GM12878 (cell line): ENCODE measurements around the gene PPP1R13L. TPM values are rescaled to one million over a fixed set of nuclear protein-coding genes. Genes with fewer than 3 reads are reported as not detected.
A peak's percentile ranks its signal among the peaks of the same experiment; 100 is the strongest.

ENCODE experiments used
- ATAC-seq: fragments of 200-7000 bp; cut with Tn5 transposase; 3 replicates; pipeline ENCODE4 v1.9.1; 2020; ENCODE audit warnings: mild to moderate bottlenecking, moderate library complexity
- BruUV-seq: library from RNA; stranded (reverse); fragments of 400-500 nt; replicated peaks from 2 replicates; lab custom pipeline; 2021; lab: Mats Ljungman, UMichigan
- CTCF ChIA-PET: fragments of 300-600 bp; sonication (Branson Sonifier 250); formaldehyde crosslinking; extraction: SDS; loops from one replicate; lab custom pipeline; 2021; ENCODE audit warnings: inconsistent platforms; lab: Yijun Ruan, JAX
- POLR2A ChIA-PET: fragments of 350-600 bp; formaldehyde crosslinking; extraction: SDS; loops from one replicate; lab custom pipeline; 2021; ENCODE audit warnings: inconsistent platforms; lab: Charles Lee
- RAD21 ChIA-PET: fragments of 300-600 bp; sonication (Branson Sonifier 250); formaldehyde crosslinking; loops from one replicate; lab custom pipeline; 2023; ENCODE audit warnings: antibody characterized with exemption; ENCODE audit not compliant: unreplicated experiment; lab: Charles Lee
- SMC1A ChIA-PET: fragments of 300-600 bp; sonication (Branson Sonifier 250); formaldehyde crosslinking; loops from one replicate; lab custom pipeline; 2023; ENCODE audit not compliant: unreplicated experiment, uncharacterized antibody; lab: Charles Lee
- DNase-seq: peaks from one replicate; pipeline ENCODE4 v3.0.0-alpha.2; 2011; ENCODE audit warnings: low read depth, low spot score
- FAIRE-seq: peaks from 3 replicates; lab custom pipeline; 2011; peaks lifted over from hg19 to GRCh38; lab: Jason Lieb, UNC
- H2AFZ ChIP-seq: 2 replicates; pipeline ENCODE4 v1.6.0; 2011; ENCODE audit warnings: low read depth, low read length, control low read depth; ENCODE audit not compliant: control insufficient read depth
- H3K27ac ChIP-seq: 2 replicates; pipeline ENCODE4 v1.5.1; 2011; ENCODE audit warnings: control low read depth; ENCODE audit not compliant: control insufficient read depth, insufficient read depth
- H3K27me3 ChIP-seq, 2 experiments: replicated peaks in 1 of 2; 2 replicates each; pipeline versions ENCODE4 v1.6.0 to v1.6.1; 2011; ENCODE audit warnings: low read length in 1 of 2; ENCODE audit not compliant: control insufficient read depth in 2 of 2, insufficient read depth in 2 of 2
- H3K36me3 ChIP-seq, 2 experiments: 2 replicates each; pipeline ENCODE4 v1.5.1; 2011; ENCODE audit warnings: low read length in 1 of 2; ENCODE audit not compliant: control insufficient read depth in 2 of 2, insufficient read depth in 2 of 2
- H3K4me1 ChIP-seq: 2 replicates; pipeline ENCODE4 v1.6.1; 2011; ENCODE audit warnings: mild to moderate bottlenecking, low read length, moderate library complexity, mixed read lengths; ENCODE audit not compliant: control insufficient read depth, insufficient read depth
- H3K4me2 ChIP-seq: 2 replicates; pipeline ENCODE4 v1.6.0; 2011; ENCODE audit warnings: control low read depth; ENCODE audit not compliant: control insufficient read depth, insufficient read depth
- H3K4me3 ChIP-seq: fragments of 200-600 bp; sonication (generic); 2 replicates; pipeline ENCODE4 v1.5.1; 2016
- H3K79me2 ChIP-seq: 2 replicates; pipeline ENCODE4 v1.6.0; 2011; ENCODE audit warnings: low read length; ENCODE audit not compliant: control insufficient read depth, insufficient read depth
- H3K9ac ChIP-seq: 2 replicates; pipeline ENCODE4 v1.8.0; 2011; ENCODE audit warnings: low read length, control low read depth, mixed read lengths; ENCODE audit not compliant: control insufficient read depth, insufficient read depth
- H3K9me3 ChIP-seq: replicated peaks from 3 replicates; pipeline ENCODE4 v1.5.1; 2011; ENCODE audit warnings: mild to moderate bottlenecking, low read length; ENCODE audit not compliant: control insufficient read depth, insufficient read depth
- H4K20me1 ChIP-seq: 2 replicates; pipeline ENCODE4 v1.6.0; 2011; ENCODE audit not compliant: control insufficient read depth, insufficient read depth
- ASH2L ChIP-seq: fragments of 300-600, 200-600 bp; sonication (generic); IDR thresholded peaks from 2 replicates; pipeline ENCODE4 v1.6.1; 2017; ENCODE audit warnings: low read depth, mild to moderate bottlenecking, borderline replicate concordance
- CREM ChIP-seq: IDR thresholded peaks from 2 replicates; pipeline ENCODE4 v1.6.1; 2014; ENCODE audit warnings: antibody characterized with exemption, low read depth
- CUX1 ChIP-seq: IDR thresholded peaks from 2 replicates; pipeline ENCODE4 v1.6.1; 2012; ENCODE audit warnings: improper control_type of control experiment, low read depth, low read length; ENCODE audit not compliant: insufficient replicate concordance
- EED ChIP-seq: sonication (generic); IDR thresholded peaks from 2 replicates; pipeline ENCODE4 v1.6.1; 2016; ENCODE audit warnings: antibody characterized with exemption, low read depth
- EGR1 ChIP-seq, 2 experiments: IDR thresholded peaks; 1 replicate in 1 of 2; 2 replicates in 1 of 2; pipeline ENCODE4 v1.6.1; 2011 to 2012; ENCODE audit warnings: low read depth in 2 of 2, low read length in 2 of 2, borderline replicate concordance in 1 of 2, mild to moderate bottlenecking in 1 of 2, moderate library complexity in 1 of 2
- EP300 ChIP-seq, 2 experiments: fragments of 150-350 bp in 1 of 2; IDR thresholded peaks; 2 replicates each; pipeline ENCODE4 v1.6.1; 2011 to 2012; ENCODE audit warnings: low read depth in 2 of 2, low read length in 2 of 2, borderline replicate concordance in 1 of 2, improper control_type of control experiment in 1 of 2, inconsistent platforms in 1 of 2; ENCODE audit not compliant: control insufficient read depth in 1 of 2
- GABPA ChIP-seq: IDR thresholded peaks from 2 replicates; pipeline ENCODE4 v1.6.1; 2014; ENCODE audit warnings: antibody characterized with exemption, low read depth, mild to moderate bottlenecking, inconsistent platforms
- GATAD2B ChIP-seq: fragments of 450-650 bp; conservative IDR thresholded peaks from 2 replicates; pipeline ENCODE4 v1.6.1; 2017; ENCODE audit warnings: low read depth, mild to moderate bottlenecking, moderate library complexity
- IKZF2 ChIP-seq, 2 experiments: fragments of 450-650 bp; IDR thresholded peaks; 2 replicates each; pipeline ENCODE4 v1.6.1; 2017; ENCODE audit warnings: mild to moderate bottlenecking in 2 of 2, moderate library complexity in 2 of 2
- NR2F1 ChIP-seq: fragments of 450-650 bp; conservative IDR thresholded peaks from 2 replicates; pipeline ENCODE4 v1.6.1; 2017; ENCODE audit warnings: mild to moderate bottlenecking
- PAX5 ChIP-seq: IDR thresholded peaks from 2 replicates; pipeline ENCODE4 v1.6.1; 2011; ENCODE audit warnings: low read depth, low read length, borderline replicate concordance
- POLR2AphosphoS2 ChIP-seq: IDR thresholded peaks from 2 replicates; pipeline ENCODE4 v1.6.1; 2011; ENCODE audit warnings: low read depth, mild to moderate bottlenecking, low read length, improper control_type of control experiment, moderate library complexity
- YBX1 ChIP-seq: fragments of 450-650 bp; IDR thresholded peaks from 2 replicates; pipeline ENCODE4 v1.6.1; 2016; ENCODE audit warnings: antibody characterized with exemption
- YY1 ChIP-seq: IDR thresholded peaks from 2 replicates; pipeline ENCODE4 v1.6.1; 2011; ENCODE audit warnings: low read depth, mild to moderate bottlenecking, low read length
- WGBS: methylation state at CpG from one replicate; pipeline ENCODE4 v1.1.6; 2016; ENCODE audit warnings: low lambda C conversion rate; ENCODE audit not compliant: insufficient replicate concordance, insufficient coverage; ENCODE audit errors: missing lambda C conversion rate; 5-methylcytosine and 5-hydroxymethylcytosine counted together
- in situ Hi-C: fragments of 300-500 bp; cut with MboI; formaldehyde crosslinking; loops from 9 replicates; pipeline ENCODE4 v1.14.3; 2018; ENCODE audit warnings: mixed read lengths
- intact Hi-C: fragments of 100-400 bp; cut with micrococcal nuclease; formaldehyde crosslinking; loops from one replicate; pipeline ENCODE4 v1.14.2; 2022; ENCODE audit not compliant: unreplicated experiment
- polyA plus RNA-seq, 11 experiments: library from polyadenylated mRNA; depleted of rRNA in 4 of 11; unstranded in 6 of 11; stranded (reverse) in 5 of 11; fragments of >200 nt; fragmentation: Nextera tagmentation in 4 of 11; fragmentation: Illumina TruSeq in 1 of 11; extraction: Ambion mirVana in 4 of 11; extraction: Trizol in 1 of 11; gene quantifications; 1 replicate in 1 of 11; 2 replicates in 10 of 11; pipeline versions ENCODE4 v1.2.1 to v1.2.3, GENCODE V29; 2011 to 2016; ENCODE audit warnings: inconsistent platforms in 2 of 11, missing spikeins in 2 of 11, low read depth in 1 of 11
- total RNA-seq, 4 experiments: library from RNA; depleted of rRNA in 3 of 4; stranded (reverse); fragments of >200 nt in 3 of 4; fragmentation: Illumina TruSeq in 1 of 4; extraction: Trizol in 1 of 4; gene quantifications; 2 replicates each; pipeline versions ENCODE4 v1.2.1 to v1.2.3, GENCODE V29; 2013 to 2021
- TF ChIP-seq, protein P1 (sequence below): IDR thresholded peaks from 2 replicates; pipeline ENCODE4 v1.6.1; 2011; ENCODE audit warnings: borderline replicate concordance, low read depth, mild to moderate bottlenecking, moderate library complexity, low read length; ENCODE audit not compliant: insufficient read depth, poor library complexity, severe bottlenecking

The PPP1R13L gene
- total and polyA plus RNA-seq, 10 of the 15 experiments (the other 5 are each of a cell fraction or from before 2014, with no cell fraction given), result 0.40 to 10.0 (median 2.5) TPM

GRCh38 chr19:45424191-45425058, 19.6 kb upstream of the PPP1R13L start:
- intact Hi-C loops, result no loop called here
- TF ChIP-seq YY1, result peak; percentile 58; the same call in 1 of the 2 replicates
- TF ChIP-seq ASH2L, result no peak
- 0 out of 2 replicates have a peak, but pooled peaks have one; percentile 4 for TF ChIP-seq YBX1
- peak in 1 of 2 experiments; percentile 43; a peak in 1 of 3 replicates for TF ChIP-seq EGR1 (IDR thresholded peaks at IDR 0.05; ENCODE audit: borderline replicate concordance in 1 of 2, low read depth in 2 of 2, low read length in 2 of 2)
- TF ChIP-seq CUX1, result no peak
- TF ChIP-seq GATAD2B, result peak; percentile 24; the same call in 1 of the 2 replicates
- TF ChIP-seq EED, result peak; percentile 93
- TF ChIP-seq GABPA, result 0 out of 2 replicates have a peak, but pooled peaks have one; percentile 4
- TF ChIP-seq NR2F1, result no peak
- TF ChIP-seq, protein P1, sequence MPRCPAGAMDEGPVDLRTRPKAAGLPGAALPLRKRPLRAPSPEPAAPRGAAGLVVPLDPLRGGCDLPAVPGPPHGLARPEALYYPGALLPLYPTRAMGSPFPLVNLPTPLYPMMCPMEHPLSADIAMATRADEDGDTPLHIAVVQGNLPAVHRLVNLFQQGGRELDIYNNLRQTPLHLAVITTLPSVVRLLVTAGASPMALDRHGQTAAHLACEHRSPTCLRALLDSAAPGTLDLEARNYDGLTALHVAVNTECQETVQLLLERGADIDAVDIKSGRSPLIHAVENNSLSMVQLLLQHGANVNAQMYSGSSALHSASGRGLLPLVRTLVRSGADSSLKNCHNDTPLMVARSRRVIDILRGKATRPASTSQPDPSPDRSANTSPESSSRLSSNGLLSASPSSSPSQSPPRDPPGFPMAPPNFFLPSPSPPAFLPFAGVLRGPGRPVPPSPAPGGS, result peak; percentile 41
- TF ChIP-seq IKZF2 (IDR thresholded peaks at IDR 0.05), result peak; percentile 77 to 82; a peak in 3 of 4 replicates
- TF ChIP-seq POLR2AphosphoS2, result 0 out of 2 replicates have a peak, but pooled peaks have one; percentile 7
- peak; percentile 11; the same call in 1 of the 2 replicates for TF ChIP-seq CREM
- no peak for TF ChIP-seq EP300 (IDR thresholded peaks at IDR 0.05; ENCODE audit: borderline replicate concordance in 1 of 2, control insufficient read depth in 1 of 2, low read depth in 2 of 2, low read length in 2 of 2)
- no peak; the same call in 1 of the 2 replicates for TF ChIP-seq PAX5

More at GRCh38 chr19:45424191-45425058, 19.6 kb upstream of the PPP1R13L start:
- Histone ChIP-seq H3K4me3 (peak overlapping the region; percentile 82), H3K79me2 (peaks cover 16% of the 10 kb centered on the region), H2AFZ (peak overlapping the region; percentile 88), H3K27me3 (no peaks in the 10 kb centered on the region), H3K27ac (peak overlapping the region; percentile 91), H4K20me1 (no peaks in the 10 kb centered on the region), H3K9me3 (no peaks in the 10 kb centered on the region), H3K4me1 (peaks cover 27% of the 10 kb centered on the region), H3K36me3 (no peaks in the 10 kb centered on the region), H3K9ac (peak overlapping the region; percentile 80), H3K4me2 (peak overlapping the region; percentile 99)
- CTCF ChIA-PET, result interaction anchor here (0.6 to 3.0 kb wide), 8 partner anchors 15 to 62 kb away, joined by 3 to 25 read pairs (median 4); no protein-coding TSS in a partner anchor
- RAD21 ChIA-PET, result interaction anchor here (0.7 to 3.5 kb wide), 8 partner anchors 15 to 268 kb away, joined by 3 to 15 read pairs (median 4); partner anchors contain the start of genes PPP1R13L and QPCTL
- no TSS peak for BruUV-seq
- in situ Hi-C loops, result no loop called here
- FAIRE-seq, result no peak
- POLR2A ChIA-PET, result interaction anchor here (0.6 to 2.4 kb wide), 11 partner anchors 14 to 369 kb away, joined by 3 to 16 read pairs (median 5); partner anchors contain the start of gene PPP1R13L
- no peak for DNase-seq
- WGBS, result 2% methylated on average over 21 of the region's 24 CpGs
- peak; percentile 42 for ATAC-seq
- SMC1A ChIA-PET, result interaction anchor here (0.6 to 3.7 kb wide), 4 partner anchors 21 to 345 kb away, joined by 3 to 18 read pairs (median 3); no protein-coding TSS in a partner anchor
